ENCODE results near the gene ABAT.

DNA sequence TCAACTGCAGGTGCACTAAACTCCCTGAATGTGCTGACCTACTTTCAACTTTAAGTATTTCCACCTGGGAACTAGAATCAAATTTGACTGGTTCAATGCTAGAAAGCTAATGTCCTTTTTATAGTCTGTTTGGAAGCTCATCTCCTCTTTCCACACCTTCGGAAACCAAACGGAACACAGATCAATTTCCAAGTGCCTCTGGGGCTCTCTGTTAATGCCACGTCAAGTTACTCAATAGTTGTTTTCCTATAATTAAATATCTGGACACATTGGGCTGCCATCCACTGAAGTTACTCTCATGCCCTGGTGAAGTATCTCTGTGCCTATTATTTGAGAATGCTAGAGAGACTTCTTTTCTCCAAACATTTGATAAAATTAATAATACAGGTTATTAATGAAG lies 29.7 kb downstream of the ABAT start:
- TF ChIP-seq, protein P1, sequence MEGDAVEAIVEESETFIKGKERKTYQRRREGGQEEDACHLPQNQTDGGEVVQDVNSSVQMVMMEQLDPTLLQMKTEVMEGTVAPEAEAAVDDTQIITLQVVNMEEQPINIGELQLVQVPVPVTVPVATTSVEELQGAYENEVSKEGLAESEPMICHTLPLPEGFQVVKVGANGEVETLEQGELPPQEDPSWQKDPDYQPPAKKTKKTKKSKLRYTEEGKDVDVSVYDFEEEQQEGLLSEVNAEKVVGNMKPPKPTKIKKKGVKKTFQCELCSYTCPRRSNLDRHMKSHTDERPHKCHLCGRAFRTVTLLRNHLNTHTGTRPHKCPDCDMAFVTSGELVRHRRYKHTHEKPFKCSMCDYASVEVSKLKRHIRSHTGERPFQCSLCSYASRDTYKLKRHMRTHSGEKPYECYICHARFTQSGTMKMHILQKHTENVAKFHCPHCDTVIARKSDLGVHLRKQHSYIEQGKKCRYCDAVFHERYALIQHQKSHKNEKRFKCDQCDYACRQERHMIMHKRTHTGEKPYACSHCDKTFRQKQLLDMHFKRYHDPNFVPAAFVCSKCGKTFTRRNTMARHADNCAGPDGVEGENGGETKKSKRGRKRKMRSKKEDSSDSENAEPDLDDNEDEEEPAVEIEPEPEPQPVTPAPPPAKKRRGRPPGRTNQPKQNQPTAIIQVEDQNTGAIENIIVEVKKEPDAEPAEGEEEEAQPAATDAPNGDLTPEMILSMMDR (IDR thresholded peaks at IDR 0.05) = no peak
- TF ChIP-seq POLR2A (IDR thresholded peaks at IDR 0.05) (no peak), EP300 (IDR thresholded peaks at IDR 0.05) (no peak)

Data from tibial nerve (tissue), 4 donors.